NCI-H1417 treated with DMSO at 0.1 percent for 48 hours (cell line): ENCODE measurements around the gene GDF3.
"Not testable (repeated sequence)": the region's sequence is repeated elsewhere in the genome, so short reads cannot be mapped to it uniquely, and the experiment has no call there.

ENCODE experiments used
- DNase-seq: peaks from one replicate; lab custom pipeline; 2025; lab: John Stamatoyannopoulos, UW

GDF3 gene

GRCh38 chr12:7667125-7667524 lies 28.4 kb downstream of the GDF3 start:
- no peak for DNase-seq

GRCh38 chr12:7666595-7666994 lies 29.0 kb downstream of the GDF3 start:
- DNase-seq = no peak

DNA sequence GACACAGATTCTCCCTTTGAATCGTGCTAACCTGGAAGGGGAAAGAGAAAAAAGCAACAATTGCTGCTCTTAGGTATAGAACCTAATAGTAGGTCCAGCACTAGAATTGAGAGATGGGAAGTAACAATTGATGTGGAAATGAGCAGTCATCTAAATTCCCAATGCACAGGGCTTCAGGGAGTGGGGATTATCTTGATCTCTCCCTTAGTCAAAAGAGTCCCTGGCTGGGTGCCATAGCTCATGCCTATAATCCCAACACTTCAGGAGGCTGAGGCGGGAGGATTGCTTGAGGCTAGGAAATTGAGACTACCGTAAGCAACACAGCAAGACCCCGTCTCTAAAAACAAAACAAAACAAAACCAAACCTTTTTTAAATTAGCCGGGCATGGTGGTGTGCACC lies 33.8 kb downstream of the GDF3 start:
- no peak for DNase-seq

DNA sequence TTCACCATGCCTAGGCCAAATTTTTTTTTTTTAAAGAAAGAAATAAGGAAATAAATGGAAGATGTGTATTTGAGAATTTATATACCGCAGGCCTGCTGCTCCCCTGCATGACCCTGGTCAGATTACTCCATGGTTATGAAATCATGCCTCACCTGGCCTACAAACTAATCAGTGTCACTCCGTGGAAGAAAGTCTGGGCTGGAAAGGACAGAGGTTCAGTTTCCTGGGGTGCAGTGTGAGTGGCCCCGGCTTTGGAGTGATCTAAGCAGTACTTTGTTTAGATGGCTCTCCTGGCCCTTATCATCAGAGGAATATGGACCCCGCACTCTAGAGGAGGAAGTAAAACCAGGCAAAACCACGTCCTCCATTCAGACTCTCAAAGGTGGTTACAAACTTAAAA lies 39.5 kb downstream of the GDF3 start:
- no peak for DNase-seq

GRCh38 chr12:7650091-7650490 lies 45.5 kb downstream of the GDF3 start:
- DNase-seq = no peak

DNA sequence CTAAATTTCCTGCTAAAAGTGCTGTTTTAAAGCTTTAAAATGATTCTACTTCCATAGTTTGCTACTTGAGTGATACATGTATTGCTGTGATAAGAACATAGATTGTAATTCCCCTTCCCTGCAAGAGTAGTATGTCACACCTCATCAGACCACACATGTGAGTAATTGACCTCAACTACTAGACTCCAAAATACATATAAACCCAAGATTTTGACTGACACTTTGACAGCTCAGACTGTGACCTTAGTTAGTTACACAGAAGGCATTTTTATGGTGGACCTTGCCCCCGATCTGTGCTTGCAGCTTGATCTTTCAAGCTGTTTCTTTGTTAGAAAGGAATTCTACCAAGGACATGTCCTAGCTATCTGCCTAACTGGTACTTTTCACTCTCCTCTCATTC lies 48.5 kb downstream of the GDF3 start:
- DNase-seq = no peak

DNA sequence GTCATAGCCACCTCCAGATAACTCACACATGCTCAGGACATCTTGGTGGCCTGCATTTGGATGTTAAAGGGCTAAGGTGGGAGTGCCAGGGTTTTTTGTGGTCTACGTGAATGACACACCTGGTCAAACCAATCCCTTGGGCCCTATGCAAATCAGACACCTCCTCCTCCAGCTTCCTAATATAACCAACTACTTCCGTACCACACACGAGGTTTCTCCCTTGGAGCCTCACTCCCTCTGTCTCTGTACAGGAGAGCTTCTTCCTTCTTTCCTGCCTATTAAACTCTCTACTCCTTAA lies 49.4 kb downstream of the GDF3 start:
- DNase-seq = no peak

DNA sequence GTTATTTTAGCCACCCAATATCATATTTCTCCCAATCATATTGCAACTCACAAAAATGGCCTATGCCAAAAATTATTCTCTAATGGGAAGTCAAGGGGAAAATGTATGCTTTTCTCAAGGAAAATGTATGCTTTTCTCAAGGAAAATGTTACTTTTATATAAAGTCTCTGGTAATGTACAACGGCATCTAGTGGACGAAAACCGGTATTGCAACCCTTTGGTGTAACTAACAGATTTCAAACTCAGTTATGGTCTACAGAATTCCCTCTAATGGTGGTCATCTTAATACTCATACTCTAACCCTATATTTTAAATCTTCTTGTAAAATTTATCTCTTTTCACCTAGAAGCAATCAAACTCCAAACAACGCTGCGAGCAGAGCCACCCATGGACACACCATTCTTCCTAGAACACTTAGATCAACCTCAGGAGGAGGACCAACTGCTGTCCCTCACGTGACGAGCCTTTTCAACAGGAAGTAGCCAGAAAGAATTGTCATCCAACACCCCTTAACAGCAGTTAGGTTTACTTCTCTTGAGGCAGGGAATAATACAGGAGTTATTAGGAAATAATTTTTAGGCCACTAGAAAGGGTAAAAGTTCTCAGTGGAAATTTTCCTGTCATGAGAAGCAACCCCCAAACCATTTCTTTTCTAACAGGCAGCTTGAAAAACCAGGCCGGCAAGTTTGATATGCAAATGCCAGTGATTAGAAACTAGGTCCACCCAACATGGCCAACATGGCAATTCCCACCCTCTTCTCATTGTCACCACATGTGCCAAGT lies 50.0 kb downstream of the GDF3 start:
- no peak for DNase-seq

- no peak for DNase-seq
Observed at GRCh38 chr12:7642876-7643309, 52.7 kb downstream of the GDF3 start.

GRCh38 chr12:7642287-7642686 lies 53.3 kb downstream of the GDF3 start:
- no peak for DNase-seq

DNA sequence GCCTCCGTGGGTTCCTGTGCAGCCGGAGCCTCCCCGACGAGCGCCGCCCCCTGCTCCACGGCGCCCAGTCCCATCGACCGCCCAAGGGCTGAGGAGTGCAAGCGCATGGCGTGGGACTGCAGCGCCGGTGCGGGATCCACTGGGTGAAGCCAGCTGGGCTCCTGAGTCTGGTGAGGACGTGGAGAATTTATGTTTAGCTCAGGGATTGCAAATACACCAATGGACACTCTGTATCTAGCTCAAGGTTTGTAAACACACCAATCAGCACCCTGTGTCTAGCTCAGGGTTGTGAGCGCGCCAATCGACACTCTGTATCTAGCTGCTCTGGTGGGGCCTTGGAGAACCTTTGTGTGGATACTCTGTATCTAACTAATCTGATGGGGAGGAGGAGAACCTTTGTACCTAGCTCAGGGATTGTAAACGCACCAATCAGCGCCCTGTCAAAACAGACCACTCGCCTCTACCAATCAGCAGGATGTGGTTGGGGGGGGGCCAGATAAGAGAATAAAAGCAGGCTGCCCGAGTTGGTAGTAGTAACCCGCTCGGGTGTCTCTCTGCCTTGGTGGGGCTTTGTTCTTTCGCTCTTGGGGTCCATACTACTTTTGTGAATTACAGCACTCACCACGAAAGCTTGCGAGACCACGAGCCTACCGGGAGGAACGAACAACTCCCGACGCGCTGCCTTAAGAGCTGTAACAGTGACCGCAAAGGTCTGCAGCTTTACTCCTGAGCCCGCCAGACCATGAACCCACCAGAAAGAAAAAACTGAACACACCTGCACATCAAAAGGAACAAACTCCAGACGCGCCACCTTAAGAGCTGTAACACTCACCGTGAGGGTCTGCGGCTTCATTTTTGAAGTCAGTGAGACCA lies 55.2 kb downstream of the GDF3 start:
- not testable (repeated sequence) for DNase-seq
